GM12892 (cell line): Measurements from ENCODE around the gene LIN54.
A peak's percentile ranks its signal among the peaks of the same experiment; 100 is the strongest.

ENCODE experiments used
- POLR2A ChIP-seq: IDR thresholded peaks from 2 replicates; pipeline ENCODE4 v1.6.1; 2011; ENCODE audit warnings: low read depth, low read length, control low read depth
- POLR2AphosphoS5 ChIP-seq: IDR thresholded peaks from 2 replicates; pipeline ENCODE4 v1.6.1; 2011; ENCODE audit warnings: low read depth, low read length, control low read depth

GRCh38 chr4:82891707-82892466 is 118.7 kb downstream of the LIN54 start:
- TF ChIP-seq POLR2AphosphoS5 = peak; percentile 17; the same call in 1 of the 2 replicates
- no peak for TF ChIP-seq POLR2A
